ENCODE results near the gene FAM210A.
"Not testable (repeated sequence)": the region's sequence is repeated elsewhere in the genome, so short reads cannot be mapped to it uniquely, and the experiment has no call there.

The FAM210A gene, protein sequence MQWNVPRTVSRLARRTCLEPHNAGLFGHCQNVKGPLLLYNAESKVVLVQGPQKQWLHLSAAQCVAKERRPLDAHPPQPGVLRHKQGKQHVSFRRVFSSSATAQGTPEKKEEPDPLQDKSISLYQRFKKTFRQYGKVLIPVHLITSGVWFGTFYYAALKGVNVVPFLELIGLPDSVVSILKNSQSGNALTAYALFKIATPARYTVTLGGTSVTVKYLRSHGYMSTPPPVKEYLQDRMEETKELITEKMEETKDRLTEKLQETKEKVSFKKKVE

DNA sequence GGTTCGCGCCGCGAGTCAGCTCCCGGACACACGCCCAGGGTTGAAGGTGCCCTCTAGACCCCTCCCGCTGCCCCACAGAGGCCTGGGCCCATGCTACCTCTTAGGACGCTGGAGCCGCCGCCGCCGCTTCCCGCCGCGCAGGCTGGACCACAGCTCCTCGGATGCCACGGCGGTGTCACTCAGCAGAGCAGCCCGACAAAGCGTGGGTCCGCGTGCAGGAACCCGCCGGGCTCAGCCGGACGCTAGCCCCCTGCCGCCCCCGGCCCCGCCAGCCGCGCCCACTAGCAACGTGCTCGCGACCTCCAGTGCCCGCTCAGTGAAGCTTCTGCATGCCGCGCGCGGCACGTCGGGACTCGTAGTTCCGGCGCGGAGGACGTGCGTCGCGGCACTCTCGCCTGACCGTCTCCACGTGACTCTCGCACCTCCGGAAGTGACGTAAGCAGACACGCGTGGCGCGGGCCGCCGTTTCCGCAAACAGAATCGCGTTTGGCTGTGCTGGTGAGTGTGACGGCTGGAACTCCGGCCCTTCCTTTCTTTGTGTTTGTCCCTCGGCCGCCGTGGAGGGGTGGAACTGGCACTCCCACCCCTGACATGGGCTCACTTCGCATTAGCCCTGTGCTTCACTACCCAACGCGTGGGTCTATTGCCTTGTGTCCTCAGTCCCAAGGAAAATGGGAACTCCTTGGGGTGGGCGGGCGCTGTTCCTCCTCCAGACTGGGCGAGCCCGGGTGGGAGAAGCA is at the start of gene FAM210A, which contains the start of gene RNMT:
Gene FAM210A (minus strand): TSS at position 327 of the 740 bp plus-strand sequence. CDS start 44,481 bp downstream, outside the sequence.
Gene RNMT (plus strand): TSS at position 442 of the 740 bp plus-strand sequence. CDS start 4,845 bp downstream, outside the sequence.
- DNase-seq, result peak; percentile 81 to 84

DNA sequence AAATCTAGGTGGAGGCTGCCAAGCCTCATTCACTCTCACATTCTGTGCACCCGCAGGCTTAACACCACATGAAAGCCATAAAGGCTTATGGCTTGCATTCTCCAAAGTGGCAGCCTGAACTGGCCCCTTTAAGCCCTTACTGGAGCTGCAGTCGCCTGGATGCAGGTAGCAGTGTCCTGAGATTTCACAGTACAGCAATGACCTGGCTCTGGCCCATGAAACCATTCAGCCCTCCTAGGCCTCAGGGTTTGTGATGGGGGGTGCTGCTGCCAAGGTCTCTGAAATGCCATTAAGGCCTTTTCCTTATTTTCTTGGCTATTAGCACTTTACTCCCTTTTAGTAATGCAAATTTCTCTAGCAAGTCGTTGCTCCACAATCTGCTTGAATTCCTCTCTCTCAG is 48.7 kb upstream of the FAM210A start:
- no peak for DNase-seq

DNA sequence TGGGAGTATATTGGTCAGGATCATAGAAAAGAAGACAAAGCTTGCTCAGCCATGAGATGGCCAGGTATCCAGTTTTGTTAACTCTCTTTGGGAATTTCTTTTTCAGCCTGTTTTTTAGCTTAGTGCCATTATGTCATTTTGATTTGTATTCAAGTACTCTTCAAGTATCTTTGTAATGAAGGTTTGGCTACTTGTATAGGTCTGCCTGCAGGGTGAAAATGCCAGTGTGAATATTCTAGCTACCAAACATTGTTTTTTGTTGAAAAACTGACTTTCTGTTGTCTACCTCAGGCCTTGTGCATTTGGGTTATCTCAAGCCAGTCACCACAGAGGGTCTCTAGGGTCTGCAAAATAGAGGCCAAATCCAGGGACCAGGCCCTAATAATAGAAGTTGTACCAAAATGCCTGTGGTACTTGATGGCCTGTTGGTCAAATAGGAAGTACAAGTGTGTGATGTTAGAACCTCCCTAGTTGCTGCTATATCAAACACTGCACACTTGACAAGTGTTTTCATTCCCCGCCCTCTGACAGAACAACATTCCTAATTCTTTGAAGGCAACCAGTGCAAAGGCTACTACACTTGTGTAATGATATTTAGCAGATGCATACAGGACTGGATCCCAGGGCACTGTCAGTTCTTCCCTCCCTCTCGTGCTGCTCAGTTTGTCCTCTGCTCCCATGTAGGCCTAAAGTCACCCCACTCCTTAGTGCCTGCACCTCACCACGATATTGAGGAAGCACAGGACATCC is 36.5 kb upstream of the FAM210A start:
- no peak for DNase-seq

DNA sequence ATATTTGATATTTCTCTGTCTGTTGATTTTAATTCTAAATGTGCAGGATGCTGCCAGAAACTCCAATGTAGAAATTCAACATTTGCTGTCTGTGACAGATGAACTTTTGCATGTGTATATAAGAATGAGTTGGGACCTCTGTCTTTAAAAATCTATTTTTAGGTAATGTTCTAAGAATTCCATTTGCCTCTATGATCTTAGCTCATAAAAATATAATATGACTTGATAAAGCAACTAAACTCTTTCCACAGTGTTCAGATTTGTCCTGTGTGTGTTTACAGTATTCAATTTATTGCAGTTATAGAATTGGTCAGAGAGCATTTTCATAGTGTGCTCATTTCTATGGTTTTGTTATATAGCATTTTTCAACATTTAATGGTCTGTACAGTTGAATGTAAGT is 33.7 kb upstream of the FAM210A start:
- DNase-seq, result no peak

DNA sequence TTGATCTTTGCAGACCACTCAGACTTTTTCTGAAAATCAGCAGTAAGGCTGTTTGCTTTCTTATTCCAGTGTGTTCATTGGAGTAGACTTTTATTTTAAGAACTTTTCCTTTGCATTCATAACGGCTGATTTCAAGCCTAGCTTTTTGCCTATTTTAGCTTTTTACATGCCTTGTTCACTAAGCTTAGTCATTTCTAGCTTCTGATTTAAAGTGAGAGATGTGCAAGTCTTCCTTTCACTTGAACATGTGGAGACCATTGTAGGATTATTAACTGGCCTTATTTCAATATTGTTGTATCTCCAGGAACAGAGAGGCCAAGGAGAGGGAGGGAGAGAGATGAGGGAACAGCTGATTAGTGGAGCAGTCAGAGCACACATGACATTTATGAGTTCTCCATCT is 32.3 kb upstream of the FAM210A start:
- DNase-seq, result no peak

DNA sequence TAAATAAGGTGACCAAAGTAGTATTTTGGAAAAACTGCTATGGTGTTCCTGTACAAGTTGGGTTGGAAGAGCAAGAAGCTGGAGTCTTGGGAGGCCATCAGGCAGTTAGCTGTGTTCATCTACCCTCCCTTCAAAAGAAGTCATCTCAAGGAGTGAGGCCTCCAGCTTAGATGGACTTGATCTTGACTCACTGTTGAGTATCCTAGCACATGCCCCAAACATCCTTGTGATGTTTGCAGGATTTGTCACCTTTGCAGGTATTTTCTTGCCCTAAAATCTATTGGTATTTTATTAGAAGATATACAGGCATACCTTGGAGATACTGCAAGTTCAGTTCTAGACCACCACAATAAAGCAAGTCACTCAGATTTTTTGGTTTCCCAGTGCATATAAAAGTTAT is 30.3 kb upstream of the FAM210A start:
- no peak for DNase-seq

DNA sequence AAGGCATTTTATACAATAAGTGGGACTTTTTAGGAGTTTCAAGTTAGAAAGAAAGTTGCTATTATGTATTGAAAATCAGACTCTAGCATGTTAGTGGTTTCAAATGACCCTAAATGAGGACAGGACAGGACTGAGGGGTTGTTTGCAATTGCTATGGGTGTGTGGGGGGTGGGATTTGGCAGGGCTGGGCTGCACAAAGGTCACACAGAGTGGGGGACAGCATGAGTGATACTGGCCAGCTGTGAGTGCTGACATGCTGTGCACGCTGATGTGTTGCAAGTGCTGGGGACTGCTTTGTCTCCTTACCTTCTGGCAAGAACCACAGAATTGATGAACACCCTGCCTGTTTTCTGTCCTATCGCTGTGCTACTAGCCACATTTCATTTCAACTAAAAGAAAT is 29.9 kb upstream of the FAM210A start:
- no peak for DNase-seq

DNA sequence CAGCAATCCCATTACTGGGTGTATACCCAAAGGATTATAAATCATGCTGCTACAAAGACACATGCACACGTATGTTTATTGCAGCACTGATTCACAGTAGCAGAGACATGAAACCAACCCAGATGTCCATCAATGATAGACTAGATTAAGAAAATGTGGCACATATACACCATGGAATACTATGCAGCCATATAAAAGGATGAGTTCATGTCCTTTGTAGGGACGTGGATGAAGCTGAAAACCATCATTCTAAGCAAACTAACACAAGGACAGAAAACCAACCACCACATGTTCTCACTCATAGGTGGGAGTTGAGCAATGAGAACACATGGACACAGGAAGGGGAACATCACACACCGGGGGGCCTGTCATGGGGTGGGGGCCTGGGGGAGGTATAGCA is 25.2 kb upstream of the FAM210A start:
- not testable (repeated sequence) for DNase-seq

DNA sequence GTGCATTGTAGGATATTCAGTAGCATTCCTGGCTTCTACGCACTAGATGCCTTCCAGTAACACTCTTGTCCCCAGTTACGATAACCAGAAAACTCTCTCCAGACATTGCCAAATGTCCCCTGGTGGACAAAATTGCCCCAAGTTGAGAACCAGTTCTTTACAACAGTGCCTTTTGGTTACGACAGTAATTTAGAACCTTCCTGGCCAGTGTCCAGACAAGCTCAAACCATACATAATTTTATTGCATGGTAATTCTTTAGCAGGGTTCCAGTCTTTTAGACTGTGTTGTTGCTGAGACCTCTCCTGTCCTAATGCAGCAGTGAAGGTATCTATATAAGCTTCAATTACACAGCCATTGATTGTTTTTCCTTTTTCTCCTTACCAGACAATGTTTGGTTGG is 20.3 kb upstream of the FAM210A start:
- DNase-seq, result no peak

DNA sequence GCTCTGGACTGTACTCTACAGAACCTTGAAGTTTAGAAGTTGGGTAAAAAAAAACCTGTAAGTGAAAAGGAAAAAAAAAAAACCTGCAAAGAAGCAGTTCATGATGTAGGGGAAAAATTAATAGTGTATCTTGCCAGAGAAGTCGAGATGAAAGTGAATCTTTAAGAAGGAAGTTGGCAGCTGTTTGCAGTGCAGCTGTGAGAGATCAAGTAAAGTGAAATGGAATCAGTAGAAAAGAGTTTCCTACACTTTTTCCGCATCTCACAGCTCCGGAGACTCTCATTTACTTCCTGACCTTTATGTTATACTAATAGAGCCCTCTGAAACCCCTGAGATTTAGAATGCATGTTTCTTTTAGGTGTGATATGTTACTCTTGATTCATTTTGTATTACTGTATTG is 19.3 kb upstream of the FAM210A start:
- no peak for DNase-seq

DNA sequence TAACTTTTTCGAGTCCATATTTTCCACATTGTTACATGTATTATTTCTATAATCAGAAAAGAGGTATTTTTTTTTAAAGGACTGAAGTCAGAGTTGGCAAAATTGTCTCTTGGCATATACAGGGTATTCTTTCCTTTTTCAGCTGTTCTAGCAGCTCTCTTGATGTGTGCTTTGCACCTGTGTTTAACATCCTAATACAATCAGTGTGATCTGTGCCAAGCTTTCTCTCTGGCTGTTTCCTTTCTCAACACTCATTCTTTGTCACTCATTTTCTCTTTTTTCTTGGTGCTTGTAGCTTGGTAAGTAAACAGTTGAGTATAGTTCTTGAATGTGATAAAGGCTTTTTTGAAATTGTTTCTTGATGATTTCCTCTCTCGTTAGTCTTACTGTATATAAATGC is 9.3 kb upstream of the FAM210A start:
- no peak for DNase-seq

DNA sequence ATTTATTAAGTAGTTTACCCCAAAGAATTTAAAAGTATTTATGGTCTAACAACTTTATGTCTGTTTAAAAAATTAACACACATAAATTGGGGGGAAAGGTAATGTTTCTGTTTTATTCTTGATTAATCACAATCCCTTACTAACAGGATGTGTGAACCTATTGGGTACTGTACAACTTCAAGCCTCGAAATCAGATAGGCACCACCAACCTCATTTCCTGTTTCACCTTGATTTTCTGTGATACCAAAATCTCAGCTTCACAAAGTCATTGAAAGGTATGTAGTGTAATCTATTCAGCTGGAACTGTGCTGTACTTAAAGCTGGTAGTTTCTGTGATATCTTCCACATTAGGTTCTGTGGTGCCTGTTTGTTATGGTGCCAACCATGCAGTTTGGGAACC is 4.1 kb upstream of the FAM210A start:
- no peak for DNase-seq

DNA sequence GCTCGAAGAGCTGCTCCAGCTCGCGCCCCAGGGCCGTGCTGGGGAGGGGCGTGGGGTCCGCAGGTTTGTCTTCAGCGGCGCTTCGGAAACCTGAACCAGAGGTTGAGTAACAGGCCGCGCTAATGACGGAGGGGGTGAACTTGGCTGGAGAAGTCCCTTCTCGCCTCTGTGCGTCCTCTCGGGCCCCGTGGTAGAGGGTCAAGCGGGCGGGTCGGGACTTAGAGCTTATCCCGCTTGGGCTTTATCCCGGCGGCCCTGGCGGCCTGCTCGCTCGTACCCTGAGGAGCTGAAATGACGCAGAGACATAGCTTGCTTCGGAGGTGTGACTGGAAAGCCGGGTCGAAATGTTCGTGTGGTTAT is 594 bp upstream of the FAM210A start:
- no peak for DNase-seq

DNA sequence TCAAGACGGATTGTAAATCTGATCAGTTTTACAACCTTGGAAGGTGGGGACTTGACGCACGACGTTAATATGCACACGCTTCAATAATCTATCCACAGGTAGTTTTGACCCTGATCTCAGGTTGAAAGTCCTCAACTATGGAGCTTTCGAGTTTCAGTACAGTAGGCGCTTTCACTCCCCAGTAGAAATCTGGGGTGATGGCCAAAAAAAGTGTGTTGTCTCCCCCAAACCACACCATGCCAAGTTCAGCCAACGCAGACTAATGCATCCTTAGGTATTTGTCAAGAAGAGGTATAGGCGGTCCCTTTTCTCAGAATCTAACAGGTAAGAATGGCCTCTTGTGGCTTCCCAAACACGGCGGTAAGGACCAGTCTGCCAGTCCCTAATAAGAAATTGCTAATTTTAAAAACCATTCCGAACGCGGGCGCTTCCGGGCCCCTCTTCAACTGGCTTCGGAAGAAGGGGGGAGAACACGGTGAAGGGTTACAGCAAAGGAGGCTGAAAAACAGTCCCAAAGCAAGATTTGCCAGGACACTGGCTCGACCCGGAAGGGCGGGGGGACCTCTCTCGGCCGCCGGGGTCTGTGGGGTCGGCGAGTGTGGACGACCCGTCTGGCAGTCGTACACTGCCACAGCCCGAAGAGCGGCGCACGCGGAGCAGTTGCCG is 659 bp downstream of the FAM210A start:
- DNase-seq, result no peak

DNA sequence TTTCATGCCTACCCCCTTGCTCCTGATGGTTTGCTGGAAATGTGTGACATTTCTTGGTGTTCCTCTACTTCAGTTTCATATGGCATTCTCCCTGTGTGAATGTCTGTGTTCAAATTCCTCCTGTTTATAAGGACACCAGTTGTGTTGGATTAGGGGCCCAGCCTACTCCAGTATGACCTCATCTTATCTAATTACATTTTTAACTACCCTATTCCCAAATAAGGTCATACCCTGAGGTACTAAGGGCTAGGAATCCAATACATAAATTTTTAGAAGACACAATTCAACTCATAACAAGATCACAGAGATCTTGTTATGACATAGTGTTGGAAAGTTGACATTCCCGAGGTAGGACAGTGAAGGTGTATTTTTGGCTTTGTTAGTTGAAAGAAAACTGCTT is 5.5 kb downstream of the FAM210A start:
- DNase-seq, result no peak

DNA sequence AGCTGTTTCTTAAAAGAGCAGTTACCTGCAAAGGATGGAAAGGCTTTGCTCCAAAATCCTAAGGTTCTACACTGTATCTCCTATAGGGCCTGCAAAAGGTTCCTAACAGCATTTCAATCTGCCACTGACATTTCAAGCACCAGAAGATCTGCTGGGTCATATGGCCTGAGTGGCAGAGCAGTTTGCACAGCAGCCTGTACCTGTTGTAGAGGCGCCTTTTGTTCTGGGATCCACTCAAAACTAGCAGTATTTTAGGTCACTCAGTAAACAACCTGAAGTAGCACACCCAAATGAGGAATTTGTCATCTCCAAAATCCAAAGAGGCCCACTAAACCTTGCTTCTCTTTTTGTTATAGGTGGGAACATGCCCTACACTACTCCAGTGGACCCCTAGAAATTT is 6.2 kb downstream of the FAM210A start:
- no peak for DNase-seq

DNA sequence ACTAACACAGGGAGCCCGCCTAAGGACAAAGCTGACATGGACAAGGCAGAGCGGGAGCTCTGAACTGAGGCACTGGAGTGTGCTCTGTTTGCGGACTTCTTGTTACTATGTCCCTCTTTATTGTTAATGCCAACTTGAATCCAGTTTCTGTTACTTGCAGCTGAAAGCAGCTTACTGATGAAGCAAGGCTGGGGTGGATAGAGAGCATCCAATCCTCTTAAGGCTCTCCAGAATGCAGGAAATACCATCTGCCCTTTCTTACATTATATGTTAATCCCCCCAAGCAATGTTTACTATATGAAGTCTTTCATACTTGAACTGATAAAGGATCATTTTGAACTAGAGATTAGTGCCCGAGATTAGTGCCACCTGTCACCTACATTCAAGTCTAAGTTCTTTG is 9.4 kb downstream of the FAM210A start:
- no peak for DNase-seq

DNA sequence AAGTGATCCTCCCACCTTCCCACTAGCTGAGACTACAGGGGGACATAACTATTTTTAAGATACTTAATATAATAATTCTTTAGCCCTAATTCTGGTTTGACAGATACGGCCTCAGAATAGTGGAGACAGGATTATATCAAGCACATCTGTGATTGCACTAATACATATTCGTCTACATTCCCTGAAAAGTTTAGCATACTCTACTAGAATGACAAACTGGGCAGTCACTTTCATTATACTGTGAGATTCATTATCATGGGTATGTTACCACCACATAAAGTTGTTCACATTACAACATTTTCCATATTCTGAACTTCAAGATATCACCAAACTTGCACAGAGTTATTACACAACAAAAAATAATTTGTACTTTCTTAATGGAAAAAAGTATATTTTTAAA is 11.0 kb downstream of the FAM210A start:
- no peak for DNase-seq

DNA sequence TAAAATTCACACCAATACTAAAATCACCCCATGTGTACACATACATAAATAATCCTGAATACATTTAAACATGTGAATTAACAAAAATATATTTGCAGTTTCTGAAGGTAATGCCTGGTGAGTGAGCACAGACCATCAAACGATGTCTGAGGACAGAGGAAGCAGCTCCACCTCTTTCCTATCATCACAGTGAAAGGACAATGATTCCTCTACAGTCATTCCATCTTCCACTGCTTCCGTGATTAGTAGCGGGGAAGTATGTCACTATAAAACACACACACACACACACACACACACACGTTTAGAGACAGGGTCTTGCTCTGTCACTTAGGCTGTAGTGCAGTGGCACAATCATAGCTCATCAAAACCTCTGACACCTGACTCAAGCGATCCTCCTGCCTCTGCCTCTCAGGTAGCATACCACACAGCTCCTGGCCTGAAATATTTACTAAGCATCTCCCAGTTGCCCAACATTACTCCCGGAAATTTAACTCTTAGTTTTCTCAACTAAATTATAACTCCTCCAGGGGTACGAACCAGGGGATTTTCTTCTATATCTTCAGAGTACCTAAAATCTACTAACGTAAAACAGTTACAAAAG is 12.8 kb downstream of the FAM210A start:
- DNase-seq, result no peak

DNA sequence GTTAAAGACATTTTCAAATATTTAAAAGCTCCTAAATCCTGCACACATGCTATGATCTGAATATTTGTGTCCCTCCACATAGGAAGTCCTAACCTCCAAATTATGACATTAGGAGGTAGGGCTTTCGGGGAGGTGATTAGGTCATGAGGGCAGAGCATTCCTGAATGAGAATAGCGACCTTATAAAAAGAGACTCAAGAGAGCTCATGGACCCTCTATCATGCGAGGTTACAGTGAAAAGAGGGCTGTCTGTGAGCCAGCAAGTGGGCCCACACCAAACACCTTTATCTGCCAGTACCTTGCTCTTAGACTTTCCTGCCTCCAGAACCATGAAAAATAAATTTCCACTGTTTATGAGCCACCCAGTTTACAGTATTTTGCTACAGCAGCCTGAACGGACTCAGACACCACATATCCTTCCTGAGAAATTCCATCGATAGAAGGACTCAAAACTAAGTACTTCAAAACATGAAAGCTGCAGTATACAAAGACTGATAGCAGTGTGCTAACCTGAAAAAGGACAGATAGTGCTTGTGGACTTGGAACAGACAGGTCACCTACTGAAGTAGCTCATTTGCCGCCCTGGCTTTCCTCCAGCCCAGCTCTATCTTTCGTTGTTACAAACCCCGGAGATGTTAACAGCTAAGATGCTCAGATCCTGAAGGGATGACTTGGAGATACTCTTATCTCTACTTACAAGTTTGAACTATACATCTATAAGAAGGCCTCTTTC is 13.8 kb downstream of the FAM210A start:
- no peak for DNase-seq

DNA sequence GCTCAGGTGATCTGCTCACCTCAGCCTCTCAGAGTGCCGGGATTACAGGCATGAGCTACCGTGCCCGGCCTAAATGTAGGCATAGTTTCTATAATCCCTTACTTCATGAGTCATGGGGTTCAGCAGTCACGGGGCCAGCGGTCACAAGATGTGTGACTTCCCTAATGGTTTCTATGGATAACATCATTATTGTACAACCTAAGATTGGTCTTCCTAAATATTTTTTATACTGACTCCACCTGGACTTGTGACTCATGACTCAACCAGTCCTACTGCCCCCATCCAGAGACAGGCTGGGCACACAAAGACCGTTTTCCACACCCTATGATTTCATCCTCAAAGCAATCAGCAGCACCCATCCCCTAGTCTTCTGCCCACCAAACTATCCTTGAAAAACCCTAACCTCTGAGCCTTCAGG is 15.9 kb downstream of the FAM210A start:
- no peak for DNase-seq

DNA sequence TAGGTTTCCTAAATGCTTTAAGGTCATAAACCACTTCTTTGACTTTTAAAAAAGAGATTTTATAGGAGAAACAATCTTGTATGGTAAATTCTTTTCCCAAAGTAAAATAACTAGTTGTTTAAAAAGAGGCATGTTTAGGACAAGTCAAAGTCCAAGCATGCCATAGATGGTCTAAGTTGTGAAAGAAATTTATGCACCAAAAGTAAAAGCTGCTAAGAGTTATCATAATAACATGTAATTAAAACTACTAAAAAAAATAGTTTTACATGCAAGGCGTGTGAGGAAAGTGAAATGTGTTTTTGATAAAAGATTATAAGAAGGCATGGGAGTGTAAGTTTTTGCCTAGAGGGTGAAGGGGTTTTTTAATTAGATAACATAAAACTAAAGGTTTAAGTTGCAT is 22.5 kb downstream of the FAM210A start:
- DNase-seq, result no peak

Measured in cerebellar nuclear complex (tissue), 1 donor.